AG04449 (cell line): Measurements from ENCODE around the gene COPRS.

Experiments
- CTCF ChIA-PET: fragments of 350-600 bp; formaldehyde crosslinking; extraction: SDS; loops from one replicate; lab custom pipeline; 2021; ENCODE audit warnings: antibody characterized with exemption; lab: Yijun Ruan, JAX
- POLR2A ChIA-PET: fragments of 400-600, 350-600 bp; formaldehyde crosslinking; extraction: SDS; loops from one replicate; lab custom pipeline; 2020; ENCODE audit warnings: antibody characterized with exemption, inconsistent platforms; lab: Yijun Ruan, JAX
- DNase-seq: peaks from one replicate; pipeline ENCODE4 v3.0.0-alpha.2; 2010; ENCODE audit warnings: low read depth, low spot score
- H3K4me3 ChIP-seq: 2 replicates; pipeline ENCODE4 v1.5.1; 2011; ENCODE audit warnings: low read depth, mild to moderate bottlenecking, control low read depth, low read length
- CTCF ChIP-seq: IDR thresholded peaks from one replicate; pipeline ENCODE4 v1.5.1; 2011; ENCODE audit warnings: mild to moderate bottlenecking, moderate library complexity, low read length, control low read depth, inconsistent platforms; ENCODE audit not compliant: insufficient read depth; ENCODE audit errors: missing control alignments

The COPRS gene

GRCh38 chr17:31808521-31809050, 50.5 kb downstream of the COPRS start:
- POLR2A ChIA-PET, result no interaction called here
- CTCF ChIA-PET, result interaction anchor here (1.2 kb wide), 1 partner anchor 20 kb away, joined by 3 read pairs; no protein-coding TSS in a partner anchor
- no peak for DNase-seq
- H3K4me3 ChIP-seq, result no peak overlapping the region
- no peak for TF ChIP-seq CTCF

GRCh38 chr17:31807846-31808245, 51.2 kb downstream of the COPRS start:
- no peak overlapping the region for H3K4me3 ChIP-seq
- DNase-seq, result no peak
- TF ChIP-seq CTCF, result no peak
- POLR2A ChIA-PET, result no interaction called here
- CTCF ChIA-PET, result interaction anchor here (1.2 kb wide), 1 partner anchor 20 kb away, joined by 3 read pairs; no protein-coding TSS in a partner anchor

GRCh38 chr17:31806921-31807320, 52.1 kb downstream of the COPRS start:
- no peak for TF ChIP-seq CTCF
- H3K4me3 ChIP-seq, result no peak overlapping the region
- DNase-seq, result no peak
- ChIA-PET CTCF (no interaction called here), POLR2A (no interaction called here)

- no peak for TF ChIP-seq CTCF
- no peak for DNase-seq
- H3K4me3 ChIP-seq, result no peak overlapping the region
- CTCF ChIA-PET, result interaction anchor here (1.1 kb wide), 1 partner anchor 38 kb away, joined by 4 read pairs; no protein-coding TSS in a partner anchor
- POLR2A ChIA-PET, result no interaction called here
Measured at GRCh38 chr17:31803494-31804213, 55.4 kb downstream of the COPRS start.

GRCh38 chr17:31802502-31802901, 56.5 kb downstream of the COPRS start:
- POLR2A ChIA-PET, result no interaction called here
- TF ChIP-seq CTCF, result no peak
- CTCF ChIA-PET, result no interaction called here
- no peak overlapping the region for H3K4me3 ChIP-seq
- no peak for DNase-seq
